PC-3 (cell line): ENCODE measurements around the gene HHAT. TPM values are rescaled to one million over a fixed set of nuclear protein-coding genes. Genes with fewer than 3 reads are reported as not detected.

ENCODE experiments used
- ATAC-seq: fragments of 200-7000 bp; cut with Tn5 transposase; 2 replicates; pipeline ENCODE4 v1.9.1; 2020; ENCODE audit warnings: mild to moderate bottlenecking, moderate library complexity
- BruUV-seq: library from RNA; stranded (reverse); fragments of 400-500 nt; replicated peaks from 2 replicates; lab custom pipeline; 2021; lab: Mats Ljungman, UMichigan
- CTCF ChIA-PET: fragments of 300-600 bp; sonication (Branson Sonifier 250); formaldehyde crosslinking; loops from one replicate; lab custom pipeline; 2022; ENCODE audit warnings: antibody characterized with exemption; lab: Charles Lee
- POLR2A ChIA-PET: fragments of 300-600 bp; sonication (Branson Sonifier 250); formaldehyde crosslinking; loops from one replicate; lab custom pipeline; 2022; ENCODE audit warnings: antibody characterized with exemption; ENCODE audit not compliant: unreplicated experiment; lab: Charles Lee
- DNase-seq: peaks from one replicate; pipeline ENCODE4 v3.0.0-alpha.2; 2015
- H2AFZ ChIP-seq: fragments of 300-600 bp; sonication (generic); 2 replicates; pipeline ENCODE4 v1.6.0; 2016; ENCODE audit warnings: antibody characterized with exemption, low read length
- H3F3A ChIP-seq: fragments of 300-600 bp; sonication (generic); one replicate; pipeline ENCODE4 v1.6.0; 2017; ENCODE audit warnings: antibody characterized with exemption, low read length, control low read depth, mild to moderate bottlenecking; ENCODE audit not compliant: unreplicated experiment
- H3K27ac ChIP-seq: fragments of 300-600 bp; sonication (generic); 2 replicates; pipeline ENCODE4 v1.5.1; 2016; ENCODE audit warnings: mild to moderate bottlenecking, low read length
- H3K27me3 ChIP-seq: fragments of 300-600 bp; sonication (generic); 2 replicates; pipeline ENCODE4 v1.6.1; 2016; ENCODE audit warnings: low read length, mixed read lengths
- H3K36me3 ChIP-seq: fragments of 300-600 bp; sonication (generic); 2 replicates; pipeline ENCODE4 v1.6.1; 2016; ENCODE audit warnings: low read depth, mixed run types, low read length, mixed read lengths
- H3K4me1 ChIP-seq: fragments of 300-600 bp; sonication (generic); 2 replicates; pipeline ENCODE4 v1.5.1; 2016; ENCODE audit warnings: low read length; ENCODE audit not compliant: insufficient read depth
- H3K4me2 ChIP-seq: fragments of 300-600 bp; sonication (generic); 2 replicates; pipeline ENCODE4 v1.6.0; 2016; ENCODE audit warnings: low read length
- H3K4me3 ChIP-seq: fragments of 300-600 bp; sonication (generic); 2 replicates; pipeline ENCODE4 v1.5.1; 2016; ENCODE audit warnings: mild to moderate bottlenecking, low read length, mixed read lengths
- H3K79me2 ChIP-seq: fragments of 300-600 bp; sonication (generic); 2 replicates; pipeline ENCODE4 v1.6.1; 2017; ENCODE audit warnings: low read length, mixed read lengths
- H3K9ac ChIP-seq: fragments of 300-600 bp; sonication (generic); 2 replicates; pipeline ENCODE4 v1.6.0; 2016; ENCODE audit warnings: mild to moderate bottlenecking, low read length
- H3K9me2 ChIP-seq: fragments of 300-600 bp; sonication (generic); replicated peaks from 2 replicates; pipeline ENCODE4 v1.6.1; 2016; ENCODE audit warnings: mixed run types, low read length, mixed read lengths
- H3K9me3 ChIP-seq: fragments of 300-600 bp; sonication (generic); 2 replicates; pipeline ENCODE4 v1.6.1; 2016; ENCODE audit warnings: low read length, mixed read lengths
- H4K20me1 ChIP-seq: fragments of 300-600 bp; sonication (generic); 2 replicates; pipeline ENCODE4 v1.6.1; 2016; ENCODE audit warnings: low read length, mixed read lengths
- CTCF ChIP-seq: fragments of 300-600 bp; sonication (generic); conservative IDR thresholded peaks from 2 replicates; pipeline ENCODE4 v1.5.1; 2017; ENCODE audit warnings: antibody characterized with exemption, low read depth, mild to moderate bottlenecking, low read length
- EZH2 ChIP-seq: fragments of 300-600 bp; sonication (generic); IDR thresholded peaks from one replicate; pipeline ENCODE4 v1.6.1; 2017; ENCODE audit warnings: antibody characterized with exemption, mild to moderate bottlenecking, low read length; ENCODE audit not compliant: unreplicated experiment
- EZH2phosphoT487 ChIP-seq: fragments of 300-600 bp; sonication (generic); IDR thresholded peaks from 2 replicates; pipeline ENCODE4 v1.6.1; 2018; ENCODE audit warnings: mild to moderate bottlenecking, antibody characterized with exemption, low read length, borderline replicate concordance
- intact Hi-C: fragments of 100-400 bp; cut with micrococcal nuclease; formaldehyde crosslinking; loops from 2 replicates; pipeline ENCODE4 v1.9.0; 2023
- total RNA-seq: library from RNA; depleted of rRNA; stranded (reverse); fragments of >200 nt; gene quantifications from 2 replicates; pipeline ENCODE4 v1.2.3, GENCODE V29; 2014

HHAT gene
- total RNA-seq, 1 experiment from 2014 or later, result 3.4 TPM

GRCh38 chr1:210376836-210377372 lies 48.2 kb downstream of the HHAT start:
- H3F3A ChIP-seq, result no peaks in the 10 kb centered on the region
- no peaks in the 10 kb centered on the region for H3K36me3 ChIP-seq
- ChIA-PET POLR2A (no interaction called here), CTCF (interaction anchor here (1.2 kb wide), 1 partner anchor 23 kb away, joined by 3 read pairs; no protein-coding TSS in a partner anchor)
- TF ChIP-seq EZH2 (no peak), EZH2phosphoT487 (no peak), CTCF (no peak)
- no peaks in the 10 kb centered on the region for H4K20me1 ChIP-seq
- no TSS peak for BruUV-seq
- H3K79me2 ChIP-seq, result no peaks in the 10 kb centered on the region
- peaks cover 40% of the 10 kb centered on the region for H3K4me1 ChIP-seq
- no peak for ATAC-seq
- H3K27me3 ChIP-seq, result no peaks in the 10 kb centered on the region
- no peak overlapping the region for H3K9ac ChIP-seq
- H3K9me2 ChIP-seq, result no peaks in the 10 kb centered on the region
- no peaks in the 10 kb centered on the region for H3K9me3 ChIP-seq
- H2AFZ ChIP-seq, result no peak overlapping the region
- peak; percentile 27 for DNase-seq
- no peak overlapping the region for H3K27ac ChIP-seq
- no peak overlapping the region for H3K4me3 ChIP-seq
- H3K4me2 ChIP-seq, result no peak overlapping the region
- intact Hi-C loops, result no loop called here

DNA sequence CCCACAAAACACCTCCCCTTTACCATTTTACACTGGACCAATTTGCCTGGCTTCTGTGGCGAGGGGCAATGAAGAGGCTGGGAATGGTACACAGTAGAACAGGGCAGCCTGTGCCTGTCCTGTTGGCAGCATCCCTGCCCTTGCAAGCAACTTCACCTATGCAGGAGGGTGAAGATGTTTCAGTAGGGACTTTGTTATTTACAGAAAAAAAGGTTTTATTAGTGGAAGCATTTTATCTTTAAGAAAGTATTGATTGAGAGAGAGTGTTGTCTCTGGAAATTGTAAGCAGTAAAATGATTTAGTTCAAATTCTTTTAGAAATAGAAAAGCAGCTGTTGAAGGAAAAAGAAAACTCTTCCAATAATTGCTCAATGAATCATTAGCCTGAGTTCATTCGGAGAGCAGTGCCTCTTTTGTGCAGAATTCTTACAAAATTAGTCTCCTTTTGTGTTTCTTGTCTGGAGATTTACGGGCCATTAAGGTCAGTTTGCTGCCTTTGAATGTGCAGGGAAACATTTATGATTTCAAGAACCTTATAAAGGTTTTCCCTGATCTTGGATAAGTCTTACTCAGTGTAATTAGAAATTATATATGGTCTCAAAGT lies 49.1 kb downstream of the HHAT start:
- Histone ChIP-seq H3K4me3 (no peak overlapping the region), H3F3A (no peaks in the 10 kb centered on the region), H3K36me3 (no peaks in the 10 kb centered on the region), H2AFZ (no peak overlapping the region), H3K9me2 (no peaks in the 10 kb centered on the region), H3K4me2 (no peak overlapping the region), H3K9me3 (no peaks in the 10 kb centered on the region), H3K9ac (no peak overlapping the region), H3K4me1 (peaks cover 33% of the 10 kb centered on the region), H4K20me1 (no peaks in the 10 kb centered on the region), H3K27ac (no peak overlapping the region), H3K79me2 (no peaks in the 10 kb centered on the region), H3K27me3 (no peaks in the 10 kb centered on the region)
- intact Hi-C loops, result no loop called here
- ChIA-PET CTCF (no interaction called here), POLR2A (interaction anchor here (0.6 kb wide), 1 partner anchor 509 kb away, joined by 3 read pairs; no protein-coding TSS in a partner anchor)
- DNase-seq (peak; percentile 33), ATAC-seq (no peak)
- BruUV-seq, result no TSS peak
- TF ChIP-seq CTCF (no peak), EZH2 (no peak), EZH2phosphoT487 (no peak)

DNA sequence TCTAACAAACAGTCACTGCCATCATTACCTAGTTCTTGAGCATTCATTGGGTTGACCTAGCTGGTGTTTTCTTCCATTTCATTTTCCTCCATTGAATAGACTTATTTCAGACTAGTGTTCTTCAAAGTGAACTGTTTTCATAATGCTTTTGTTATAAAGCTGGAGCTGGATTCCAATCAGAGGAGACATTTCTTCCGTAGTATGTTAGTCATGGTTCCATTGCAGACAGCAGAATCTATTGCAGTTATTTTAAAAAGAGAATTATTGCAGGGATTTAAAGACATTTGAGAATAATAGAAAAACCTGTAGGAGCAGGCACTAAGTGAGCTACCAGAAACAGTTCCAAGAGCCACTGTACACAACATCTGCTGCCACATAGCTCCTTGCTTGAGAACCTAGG lies 50.0 kb downstream of the HHAT start:
- Histone ChIP-seq H3K9me2 (no peaks in the 10 kb centered on the region), H2AFZ (no peak overlapping the region), H3F3A (no peaks in the 10 kb centered on the region), H3K79me2 (no peaks in the 10 kb centered on the region), H3K4me3 (no peak overlapping the region), H3K9ac (no peak overlapping the region), H3K27me3 (no peaks in the 10 kb centered on the region), H3K36me3 (no peaks in the 10 kb centered on the region), H4K20me1 (no peaks in the 10 kb centered on the region), H3K9me3 (no peaks in the 10 kb centered on the region), H3K4me2 (no peak overlapping the region), H3K27ac (no peak overlapping the region), H3K4me1 (peaks cover 24% of the 10 kb centered on the region)
- intact Hi-C loops, result no loop called here
- TF ChIP-seq EZH2phosphoT487 (no peak), EZH2 (no peak), CTCF (no peak)
- no TSS peak for BruUV-seq
- POLR2A ChIA-PET, result interaction anchor here (0.6 kb wide), 1 partner anchor 509 kb away, joined by 3 read pairs; no protein-coding TSS in a partner anchor
- CTCF ChIA-PET, result no interaction called here
- DNase-seq (no peak), ATAC-seq (no peak)
